KMS-11 (cell line): ENCODE results near the gene EIPR1.

Source experiments
- H2AFZ ChIP-seq: fragments of 200-600 bp; sonication (generic); 2 replicates; pipeline ENCODE4 v1.6.1; 2016; ENCODE audit warnings: antibody characterized with exemption, mixed run types, low read depth
- H3K27ac ChIP-seq: fragments of 200-600 bp; sonication (generic); 2 replicates; pipeline ENCODE4 v1.6.1; 2016; ENCODE audit warnings: mild to moderate bottlenecking, mixed run types
- H3K27me3 ChIP-seq: fragments of 200-600 bp; sonication (generic); 2 replicates; pipeline ENCODE4 v1.6.1; 2017; ENCODE audit warnings: mild to moderate bottlenecking, low read depth, mixed run types, moderate library complexity; ENCODE audit not compliant: insufficient read depth
- H3K36me3 ChIP-seq: fragments of 200-600 bp; sonication (generic); 2 replicates; pipeline ENCODE4 v1.6.1; 2017; ENCODE audit warnings: mild to moderate bottlenecking, mixed run types; ENCODE audit not compliant: insufficient read depth
- H3K4me1 ChIP-seq: fragments of 200-600 bp; sonication (generic); 2 replicates; pipeline ENCODE4 v1.6.1; 2016; ENCODE audit warnings: mild to moderate bottlenecking, low read depth, mixed run types; ENCODE audit not compliant: poor library complexity, severe bottlenecking
- H3K4me2 ChIP-seq: fragments of 200-600 bp; sonication (generic); 2 replicates; pipeline ENCODE4 v1.7.0; 2016; ENCODE audit warnings: mild to moderate bottlenecking, mixed run types
- H3K4me3 ChIP-seq: fragments of 200-600 bp; sonication (generic); IDR thresholded peaks from 2 replicates; pipeline ENCODE4 v1.6.1; 2017; ENCODE audit warnings: low read depth, low read length, mixed read lengths; ENCODE audit not compliant: insufficient read depth
- H3K79me2 ChIP-seq: fragments of 200-600 bp; sonication (generic); 2 replicates; pipeline ENCODE4 v1.6.1; 2016; ENCODE audit warnings: low read depth, mixed run types; ENCODE audit not compliant: insufficient read depth
- H3K9ac ChIP-seq: fragments of 200-600 bp; sonication (generic); 2 replicates; pipeline ENCODE4 v1.6.1; 2016; ENCODE audit warnings: mild to moderate bottlenecking, mixed run types
- H4K20me1 ChIP-seq: fragments of 200-600 bp; sonication (generic); 2 replicates; pipeline ENCODE4 v1.6.1; 2016; ENCODE audit warnings: mild to moderate bottlenecking, mixed run types; ENCODE audit not compliant: insufficient read depth
- CTCF ChIP-seq: fragments of 200-600 bp; sonication (generic); conservative IDR thresholded peaks from 2 replicates; pipeline ENCODE4 v1.6.1; 2017; ENCODE audit warnings: low read depth, mild to moderate bottlenecking, antibody characterized with exemption, low read length, moderate library complexity, mixed read lengths

EIPR1 gene

GRCh38 chr2:3345621-3346020 is 32.0 kb downstream of the EIPR1 start:
- no peaks in the 10 kb centered on the region for H4K20me1 ChIP-seq
- no peak overlapping the region for H3K4me3 ChIP-seq
- no peak overlapping the region for H3K27ac ChIP-seq
- no peaks in the 10 kb centered on the region for H3K36me3 ChIP-seq
- H3K9ac ChIP-seq: no peak overlapping the region
- no peak overlapping the region for H2AFZ ChIP-seq
- no peaks in the 10 kb centered on the region for H3K4me1 ChIP-seq
- H3K79me2 ChIP-seq: no peaks in the 10 kb centered on the region
- H3K4me2 ChIP-seq: no peak overlapping the region
- no peaks in the 10 kb centered on the region for H3K27me3 ChIP-seq
- TF ChIP-seq CTCF: no peak

GRCh38 chr2:3344897-3345296 is 32.7 kb downstream of the EIPR1 start:
- Histone ChIP-seq H3K27ac (no peak overlapping the region), H4K20me1 (no peaks in the 10 kb centered on the region), H3K4me1 (no peaks in the 10 kb centered on the region), H3K27me3 (no peaks in the 10 kb centered on the region), H3K4me3 (no peak overlapping the region), H3K36me3 (no peaks in the 10 kb centered on the region), H2AFZ (no peak overlapping the region), H3K79me2 (no peaks in the 10 kb centered on the region), H3K9ac (no peak overlapping the region), H3K4me2 (no peak overlapping the region)
- TF ChIP-seq CTCF: no peak

GRCh38 chr2:3343012-3343411 is 34.6 kb downstream of the EIPR1 start:
- Histone ChIP-seq H3K27ac (no peak overlapping the region), H4K20me1 (no peaks in the 10 kb centered on the region), H3K4me3 (no peak overlapping the region), H3K4me1 (no peaks in the 10 kb centered on the region), H2AFZ (no peak overlapping the region), H3K27me3 (no peaks in the 10 kb centered on the region), H3K36me3 (no peaks in the 10 kb centered on the region), H3K9ac (no peak overlapping the region), H3K79me2 (no peaks in the 10 kb centered on the region), H3K4me2 (no peak overlapping the region)
- TF ChIP-seq CTCF: no peak

- no peak overlapping the region for H3K27ac ChIP-seq
Observed at GRCh38 chr2:3342324-3342723, 35.3 kb downstream of the EIPR1 start.

More at GRCh38 chr2:3342324-3342723, 35.3 kb downstream of the EIPR1 start:
- H3K27me3 ChIP-seq: no peaks in the 10 kb centered on the region
- no peak overlapping the region for H2AFZ ChIP-seq
- H3K4me2 ChIP-seq: no peak overlapping the region
- H3K36me3 ChIP-seq: no peaks in the 10 kb centered on the region
- no peaks in the 10 kb centered on the region for H3K79me2 ChIP-seq
- no peaks in the 10 kb centered on the region for H4K20me1 ChIP-seq
- TF ChIP-seq CTCF: no peak
- H3K9ac ChIP-seq: no peak overlapping the region
- no peak overlapping the region for H3K4me3 ChIP-seq
- H3K4me1 ChIP-seq: no peaks in the 10 kb centered on the region
